Urinary bladder (tissue), 4 donors: Measurements from ENCODE around the gene MAGI1. TPM values are rescaled to one million over a fixed set of nuclear protein-coding genes. Genes with fewer than 3 reads are reported as not detected.
A peak's percentile ranks its signal among the peaks of the same experiment; 100 is the strongest.

ENCODE experiments used
- DNase-seq: peaks from one replicate; pipeline ENCODE4 v3.0.0-alpha.2; 2015; ENCODE audit errors: extremely low spot score
- H3K27ac ChIP-seq: one replicate; pipeline ENCODE4 v1.5.1; 2013; ENCODE audit warnings: low read depth, mild to moderate bottlenecking, moderate library complexity
- H3K36me3 ChIP-seq: one replicate; pipeline ENCODE4 v1.6.1; 2013; ENCODE audit warnings: mild to moderate bottlenecking, moderate library complexity; ENCODE audit not compliant: insufficient read depth
- H3K4me1 ChIP-seq: one replicate; pipeline ENCODE4 v1.6.1; 2013; ENCODE audit warnings: mild to moderate bottlenecking, moderate library complexity; ENCODE audit not compliant: insufficient read depth
- H3K4me3 ChIP-seq: one replicate; pipeline ENCODE4 v1.5.1; 2013; ENCODE audit warnings: low read depth, low read length
- WGBS: extraction: QIAGEN DNeasy Blood & Tissue Kit; methylation state at CpG from one replicate; pipeline ENCODE4 v1.1.7; 2013; 5-methylcytosine and 5-hydroxymethylcytosine counted together
- polyA plus RNA-seq: library from polyadenylated mRNA; stranded (reverse); fragments of 200-250 nt; gene quantifications from one replicate; pipeline ENCODE4 v1.2.3, GENCODE V29; 2013
- total RNA-seq: library from RNA; depleted of rRNA; stranded (reverse); fragments of >200 nt; gene quantifications from one replicate; pipeline ENCODE4 v1.2.3, GENCODE V29; 2014
- donor health status: healthy with polysubstance abuse.
- donor health status: healthy.

MAGI1 gene
- total and polyA plus RNA-seq, 2 donors: 9.7 to 46.7 TPM

GRCh38 chr3:65492249-65492648, 546.5 kb downstream of the MAGI1 start:
- Histone ChIP-seq H3K4me1 (no peaks in the 10 kb centered on the region), H3K4me3 (no peak overlapping the region), H3K36me3 (no peaks in the 10 kb centered on the region), H3K27ac (no peak overlapping the region)
- DNase-seq: no peak
- 95% methylated on average over 2 of the region's 2 CpGs for WGBS

GRCh38 chr3:65490114-65490513, 548.6 kb downstream of the MAGI1 start:
- H3K27ac ChIP-seq: no peak overlapping the region
- WGBS: 90% methylated on average over 3 of the region's 3 CpGs
- no peaks in the 10 kb centered on the region for H3K36me3 ChIP-seq
- no peak for DNase-seq
- H3K4me3 ChIP-seq: no peak overlapping the region
- no peaks in the 10 kb centered on the region for H3K4me1 ChIP-seq

- no peaks in the 10 kb centered on the region for H3K36me3 ChIP-seq
- H3K27ac ChIP-seq: no peak overlapping the region
- DNase-seq: no peak
- H3K4me1 ChIP-seq: no peaks in the 10 kb centered on the region
- WGBS: 95% methylated on average over 2 of the region's 2 CpGs
- no peak overlapping the region for H3K4me3 ChIP-seq
Observed at GRCh38 chr3:65489253-65489652, 549.5 kb downstream of the MAGI1 start.

GRCh38 chr3:65485826-65486469, 552.8 kb downstream of the MAGI1 start:
- WGBS: 32% methylated on average over 3 of the region's 3 CpGs
- no peak for DNase-seq
- Histone ChIP-seq H3K4me1 (no peaks in the 10 kb centered on the region), H3K36me3 (no peaks in the 10 kb centered on the region), H3K4me3 (no peak overlapping the region), H3K27ac (no peak overlapping the region)

GRCh38 chr3:65484964-65485363, 553.8 kb downstream of the MAGI1 start:
- Histone ChIP-seq H3K4me3 (no peak overlapping the region), H3K27ac (no peak overlapping the region), H3K36me3 (no peaks in the 10 kb centered on the region), H3K4me1 (no peaks in the 10 kb centered on the region)
- DNase-seq: no peak
- 57% methylated on average over 3 of the region's 3 CpGs for WGBS

GRCh38 chr3:65483480-65483879, 555.2 kb downstream of the MAGI1 start:
- Histone ChIP-seq H3K36me3 (no peaks in the 10 kb centered on the region), H3K27ac (no peak overlapping the region), H3K4me3 (no peak overlapping the region), H3K4me1 (no peaks in the 10 kb centered on the region)
- 19% methylated on average over 6 of the region's 6 CpGs for WGBS
- DNase-seq: peak; percentile 81

GRCh38 chr3:65483011-65483410, 555.7 kb downstream of the MAGI1 start:
- H3K4me3 ChIP-seq: no peak overlapping the region
- no peaks in the 10 kb centered on the region for H3K4me1 ChIP-seq
- DNase-seq: no peak
- no peak overlapping the region for H3K27ac ChIP-seq
- H3K36me3 ChIP-seq: no peaks in the 10 kb centered on the region
- WGBS: 33% methylated on average over 2 of the region's 2 CpGs

- no peak overlapping the region for H3K27ac ChIP-seq
- WGBS: 91% methylated on average over 4 of the region's 4 CpGs
Observed at GRCh38 chr3:65481085-65481484, 557.6 kb downstream of the MAGI1 start.

GRCh38 chr3:65479990-65480389, 558.7 kb downstream of the MAGI1 start:
- no peaks in the 10 kb centered on the region for H3K4me1 ChIP-seq
- DNase-seq: no peak
- no peaks in the 10 kb centered on the region for H3K36me3 ChIP-seq
- no peak overlapping the region for H3K4me3 ChIP-seq
- 73% methylated on average over 3 of the region's 3 CpGs for WGBS
- H3K27ac ChIP-seq: no peak overlapping the region

More at GRCh38 chr3:65481085-65481484, 557.6 kb downstream of the MAGI1 start:
- Histone ChIP-seq H3K4me1 (no peaks in the 10 kb centered on the region), H3K4me3 (no peak overlapping the region), H3K36me3 (no peaks in the 10 kb centered on the region)
- DNase-seq: no peak

GRCh38 chr3:65478551-65479500, 559.9 kb downstream of the MAGI1 start:
- Histone ChIP-seq H3K4me3 (no peak overlapping the region), H3K27ac (no peak overlapping the region), H3K36me3 (no peaks in the 10 kb centered on the region), H3K4me1 (no peaks in the 10 kb centered on the region)
- DNase-seq: no peak
- WGBS: 85% methylated on average over 13 of the region's 13 CpGs

- WGBS: 67% methylated on average over 3 of the region's 3 CpGs
- no peak overlapping the region for H3K4me3 ChIP-seq
- no peak for DNase-seq
- no peaks in the 10 kb centered on the region for H3K4me1 ChIP-seq
- no peak overlapping the region for H3K27ac ChIP-seq
- H3K36me3 ChIP-seq: no peaks in the 10 kb centered on the region
Observed at GRCh38 chr3:65473736-65474135, 565.0 kb downstream of the MAGI1 start.

- Histone ChIP-seq H3K4me3 (no peak overlapping the region), H3K36me3 (no peaks in the 10 kb centered on the region), H3K4me1 (no peaks in the 10 kb centered on the region), H3K27ac (no peak overlapping the region)
- no peak for DNase-seq
- WGBS: 89% methylated on average over 3 of the region's 3 CpGs
Observed at GRCh38 chr3:65472501-65472900, 566.2 kb downstream of the MAGI1 start.

GRCh38 chr3:65466300-65466988, 572.3 kb downstream of the MAGI1 start:
- DNase-seq: no peak
- Histone ChIP-seq H3K27ac (no peak overlapping the region), H3K4me1 (no peaks in the 10 kb centered on the region), H3K4me3 (no peak overlapping the region), H3K36me3 (no peaks in the 10 kb centered on the region)
- 81% methylated on average over 5 of the region's 5 CpGs for WGBS
